Right ventricle myocardium superior (tissue), 1 donor: Measurements from ENCODE around the gene TPRKB. TPM values are rescaled to one million over a fixed set of nuclear protein-coding genes. Genes with fewer than 3 reads are reported as not detected.
"Not testable (repeated sequence)": the region's sequence is repeated elsewhere in the genome, so short reads cannot be mapped to it uniquely, and the experiment has no call there.

ENCODE experiments used
- ATAC-seq: fragments of 200-7000 bp; cut with Tn5 transposase; one replicate; pipeline ENCODE4 v1.9.1; 2020; ENCODE audit warnings: mild to moderate bottlenecking; ENCODE audit not compliant: poor library complexity
- DNase-seq: peaks from one replicate; pipeline ENCODE4 v3.0.0-alpha.2; 2020
- intact Hi-C: fragments of 100-400 bp; cut with DNase I; formaldehyde crosslinking; loops from one replicate; pipeline ENCODE4 v1.11.2; 2022
- total RNA-seq: library from RNA; stranded (reverse); fragmentation: NEBNext Ultra II Directional; extraction: Animal tissue kit (Norgen Biotek cat#: 25700); gene quantifications from one replicate; pipeline ENCODE4 v1.2.1, GENCODE V29; 2021
- donor health status: DM: no; HTN: yes; CAD: no; lungs with severe emphysema.

The TPRKB gene
- total RNA-seq, 1 donor from 2014 or later, result 39.2 TPM

DNA sequence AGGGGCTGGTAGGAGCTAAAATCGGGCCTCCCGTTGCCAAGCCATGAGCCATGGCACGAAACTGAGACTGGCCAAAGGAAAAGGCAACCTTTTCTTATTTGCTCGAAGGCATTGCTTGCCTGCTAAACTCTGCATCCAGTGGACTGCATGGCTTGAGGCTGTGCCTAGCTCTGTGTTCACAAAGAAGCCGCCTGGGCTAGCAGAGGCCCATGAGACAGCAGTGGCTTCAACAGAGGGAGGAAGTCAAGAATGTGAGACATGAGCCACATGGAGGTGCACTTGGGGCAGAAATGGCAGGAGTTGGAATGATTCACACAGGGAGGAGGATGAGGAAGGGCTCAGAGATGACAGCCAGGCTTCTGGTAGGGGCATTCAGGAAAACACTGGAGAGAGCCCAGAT is 33.5 kb downstream of the TPRKB start:
- intact Hi-C loops, result no loop called here
- ATAC-seq, result no peak
- no peak for DNase-seq

DNA sequence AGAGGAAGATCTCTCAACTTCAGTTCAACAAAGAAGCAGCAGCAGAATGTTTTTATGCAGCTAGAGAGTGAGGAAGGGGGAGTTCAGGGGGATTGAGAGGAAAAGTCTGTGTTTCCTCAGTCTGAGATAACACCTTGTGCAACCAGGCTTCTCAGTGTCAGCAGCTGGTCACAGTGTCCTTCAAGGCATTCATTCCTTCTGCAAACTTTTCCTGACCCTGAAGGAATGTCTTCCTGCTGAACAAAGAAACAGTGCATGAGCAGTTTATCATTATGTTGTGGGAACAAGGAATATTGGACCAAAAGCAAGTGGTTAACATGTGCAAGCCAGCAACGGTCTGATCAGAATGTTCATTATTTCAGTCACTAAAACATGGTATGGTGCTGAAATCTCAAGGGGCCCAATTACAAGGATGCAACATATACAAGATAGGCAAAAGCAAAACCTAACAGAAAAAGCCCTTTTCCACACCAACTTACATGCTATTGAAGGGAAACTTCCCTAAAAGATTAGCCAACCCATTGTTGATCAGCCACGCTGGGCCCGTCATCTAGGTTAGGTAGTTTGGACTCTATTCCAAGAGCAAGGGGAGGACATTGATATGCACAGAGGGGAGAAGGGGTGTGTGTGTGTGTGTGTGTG is 34.2 kb downstream of the TPRKB start:
- DNase-seq, ATAC-seq, intact Hi-C loops: not testable (repeated sequence)

DNA sequence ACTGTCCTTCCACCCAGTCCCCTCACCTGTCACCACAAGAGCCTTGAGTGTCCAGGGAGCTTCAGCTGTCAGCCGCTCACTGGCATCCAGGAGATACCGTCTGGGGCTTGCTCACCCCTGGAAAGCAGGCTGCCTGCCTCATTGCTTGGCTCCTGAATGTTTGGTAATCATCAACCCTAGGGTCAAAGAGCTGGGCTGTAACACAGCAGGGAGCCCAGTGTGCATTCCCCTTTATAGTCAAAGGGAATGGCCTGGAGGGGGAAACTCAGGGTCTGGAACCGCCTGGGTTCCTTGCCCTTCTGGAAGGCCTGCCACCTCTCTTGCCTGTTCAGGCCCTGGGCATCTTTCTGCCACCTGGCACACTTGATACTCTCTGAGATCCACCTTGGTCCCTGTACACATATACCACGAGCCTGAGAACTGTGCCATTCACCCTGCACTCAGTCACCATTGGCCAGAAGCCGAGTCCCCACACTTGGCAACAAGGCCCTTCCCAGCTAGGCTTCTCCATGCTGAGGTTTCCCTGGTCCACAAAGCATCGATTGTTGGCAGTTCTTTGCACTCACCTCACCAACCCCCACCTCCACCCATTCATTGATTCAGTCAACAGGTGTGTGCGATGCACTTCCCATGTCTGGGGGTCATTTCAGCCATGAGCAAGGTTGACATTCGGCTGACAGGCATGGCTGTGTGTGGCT is 35.0 kb downstream of the TPRKB start:
- intact Hi-C loops, result no loop called here
- no peak for ATAC-seq
- no peak for DNase-seq

DNA sequence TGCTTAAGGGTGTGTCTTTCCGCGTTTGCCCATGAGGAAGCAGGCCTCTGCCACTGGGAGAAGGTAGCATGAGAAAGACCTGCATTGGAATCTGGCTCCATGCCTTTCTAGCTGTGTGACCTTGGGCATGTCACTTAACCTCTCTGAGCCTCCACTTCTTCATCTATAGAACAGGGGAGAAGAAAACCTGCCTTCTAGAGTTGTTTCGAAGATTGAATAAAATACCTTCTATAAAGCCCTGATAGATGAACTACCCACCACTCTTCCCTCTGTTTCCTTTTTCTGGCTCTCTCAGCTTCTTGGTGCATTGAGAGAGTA is 35.7 kb downstream of the TPRKB start:
- ATAC-seq, DNase-seq, intact Hi-C loops: not testable (repeated sequence)

DNA sequence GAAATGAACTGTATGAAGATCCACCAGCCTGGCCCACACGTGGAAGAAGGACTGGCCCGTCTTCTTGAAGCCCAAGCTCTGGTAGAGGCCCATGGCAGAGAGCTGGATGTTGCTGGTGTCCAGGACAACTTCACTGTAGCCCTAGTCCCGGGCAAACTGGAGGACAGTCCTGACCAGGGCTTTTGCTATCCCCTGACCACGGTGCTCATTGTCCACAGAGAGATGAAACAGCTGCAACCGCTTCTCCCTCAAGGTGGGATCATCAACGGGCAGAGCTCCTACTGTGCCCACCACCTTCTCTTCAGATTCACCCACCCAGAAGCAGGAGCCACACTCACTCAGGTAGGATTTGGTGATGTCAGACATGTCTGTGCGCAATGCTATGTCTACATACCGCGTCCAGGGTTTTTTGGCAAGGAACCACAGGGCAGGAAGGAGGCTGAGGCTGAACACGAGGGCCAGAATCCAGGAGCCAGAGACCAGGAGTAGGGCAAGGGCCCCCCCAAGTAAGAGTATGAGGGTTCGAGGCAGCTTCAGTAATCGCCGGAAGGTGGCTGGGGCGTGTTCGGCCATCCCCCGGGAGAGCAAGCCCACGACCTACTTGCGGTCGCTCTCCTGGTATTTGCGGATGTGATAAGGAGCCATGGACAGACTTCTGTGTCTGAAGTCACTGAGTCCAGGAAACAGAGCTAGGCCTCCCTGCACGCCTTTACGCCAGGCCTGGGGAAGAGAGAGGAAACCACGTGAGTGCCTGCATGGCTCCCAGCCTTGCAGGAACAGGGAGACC is 36.3 kb downstream of the TPRKB start:
- intact Hi-C loops, result no loop called here
- no peak for DNase-seq
- peak; percentile 49 for ATAC-seq

DNA sequence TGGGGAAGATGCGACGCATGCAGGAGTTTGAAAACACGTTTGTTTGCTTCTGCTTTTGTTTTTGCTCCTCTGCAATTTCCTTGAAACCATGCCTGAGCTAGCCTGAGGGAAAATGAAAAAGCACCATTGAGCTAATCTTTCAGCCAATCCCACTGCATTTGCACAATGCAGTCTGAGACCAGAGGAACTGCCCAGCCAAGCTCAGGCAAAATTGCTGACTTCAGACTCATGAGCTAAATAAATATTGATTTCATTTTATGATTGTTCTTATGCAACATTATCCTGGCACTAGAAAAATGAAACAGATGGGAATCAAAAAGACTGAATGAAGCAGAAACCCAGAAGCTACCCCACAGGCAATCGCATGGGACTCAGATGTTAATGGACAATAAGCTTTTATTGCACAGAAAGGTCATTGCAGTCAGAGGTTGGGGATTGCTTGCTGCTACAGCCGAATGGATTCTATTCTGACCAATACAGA is 37.0 kb downstream of the TPRKB start:
- ATAC-seq (peak; percentile 65), DNase-seq (no peak)
- intact Hi-C loops, result no loop called here

DNA sequence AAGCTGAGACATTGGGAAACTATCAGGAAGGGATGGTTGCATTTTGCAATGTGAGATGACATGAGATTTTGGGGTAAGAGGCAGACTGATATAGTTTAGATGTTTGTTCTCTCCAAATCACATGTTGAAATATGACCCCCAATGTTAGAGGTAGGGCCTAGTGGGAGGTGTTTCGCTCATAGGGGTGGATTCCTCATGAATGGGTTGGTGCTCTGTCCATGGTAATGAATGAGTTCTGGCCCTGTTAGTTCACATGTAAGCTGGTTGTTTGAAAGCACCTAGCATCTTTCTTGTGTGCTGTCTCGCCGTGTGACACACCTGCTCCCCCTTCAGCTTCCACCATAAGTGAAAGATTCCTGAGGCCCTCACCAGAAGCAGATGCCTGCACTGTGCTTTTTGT is 37.7 kb downstream of the TPRKB start:
- DNase-seq (no peak), ATAC-seq (no peak)
- intact Hi-C loops, result loop anchor here (10.0 kb wide), 1 partner anchor 75 kb away; no protein-coding TSS in a partner anchor

DNA sequence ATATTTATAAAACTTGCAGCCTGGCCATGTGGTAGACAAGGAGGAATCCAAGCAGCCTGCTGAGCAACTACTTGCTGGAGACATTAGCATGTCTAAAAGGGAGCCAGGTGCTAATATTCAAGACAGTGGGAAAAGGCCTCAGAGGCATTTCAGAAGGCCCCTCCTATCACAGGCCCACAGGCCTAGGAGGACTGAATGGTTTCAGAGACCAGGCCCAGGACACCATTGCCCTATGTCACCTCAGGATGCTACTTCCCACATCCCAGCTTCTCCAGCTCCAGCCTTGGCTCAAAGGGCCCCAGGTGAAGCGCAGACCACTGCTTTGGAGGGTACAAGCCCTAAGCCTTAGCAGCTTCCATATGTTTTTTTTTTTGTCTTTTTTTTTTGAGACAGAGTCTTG is 39.0 kb downstream of the TPRKB start:
- DNase-seq (no peak), ATAC-seq (no peak)
- intact Hi-C loops, result loop anchor here (10.0 kb wide), 1 partner anchor 77 kb away; no protein-coding TSS in a partner anchor

DNA sequence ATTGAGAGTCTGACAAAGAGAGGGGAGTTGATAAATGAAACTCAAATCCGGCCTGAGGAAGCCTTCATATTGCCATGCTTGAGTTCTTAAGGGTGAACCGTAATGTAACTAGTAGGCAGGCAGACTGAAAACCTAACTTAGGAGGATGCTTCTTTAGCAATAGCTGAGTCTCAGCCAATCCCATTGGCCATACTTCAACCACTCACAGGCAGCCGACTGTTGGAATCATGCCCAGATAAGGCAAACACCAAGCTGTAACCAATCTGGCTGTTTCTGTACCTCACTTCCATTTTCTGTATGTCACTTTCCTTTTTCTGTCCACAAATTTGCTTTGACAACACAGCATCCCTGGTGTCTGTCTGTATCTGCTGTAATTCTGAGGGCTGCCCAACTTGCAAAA is 39.5 kb downstream of the TPRKB start:
- ATAC-seq, result no peak
- intact Hi-C loops, result loop anchor here (10.0 kb wide), 1 partner anchor 77 kb away; no protein-coding TSS in a partner anchor
- DNase-seq, result no peak

DNA sequence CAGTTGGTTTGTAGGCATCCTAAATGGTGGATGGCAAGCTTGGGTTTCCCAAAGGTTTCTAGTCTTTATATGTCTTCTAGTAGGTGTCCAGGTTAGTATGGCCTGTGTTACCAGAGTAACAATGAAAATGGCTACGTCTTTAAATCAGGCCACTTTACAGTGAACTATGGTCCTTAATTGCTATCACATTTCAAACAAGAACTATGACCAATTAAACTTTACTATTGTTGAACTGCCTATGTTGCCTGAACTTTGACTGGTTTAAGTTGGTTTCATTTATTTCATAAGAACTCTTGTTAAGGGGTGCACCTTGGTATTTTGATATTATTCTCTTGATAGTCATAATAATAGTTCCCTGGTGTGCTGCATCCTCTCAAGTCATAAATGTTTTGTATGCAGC is 40.2 kb downstream of the TPRKB start:
- intact Hi-C loops, result loop anchor here (10.0 kb wide), 1 partner anchor 78 kb away; no protein-coding TSS in a partner anchor
- not testable (repeated sequence) for ATAC-seq, DNase-seq

DNA sequence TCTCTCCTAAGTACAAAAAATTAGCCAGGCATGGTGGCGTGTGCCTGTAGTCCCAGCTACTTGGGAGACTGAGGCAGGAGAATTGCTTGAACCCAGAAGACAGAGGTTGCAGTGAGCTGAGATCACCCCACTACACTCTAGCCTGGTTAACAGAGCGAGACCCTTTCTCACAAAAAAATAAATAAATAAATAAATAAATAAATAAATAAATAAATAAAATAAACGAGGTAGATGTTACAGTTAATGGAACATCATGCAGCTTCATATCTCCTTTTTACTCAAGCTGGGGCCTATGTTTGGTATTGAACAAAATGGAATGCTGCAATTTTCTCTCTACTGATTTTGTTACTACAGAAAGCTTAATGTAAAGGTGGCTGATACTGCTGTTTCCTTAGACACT is 40.6 kb downstream of the TPRKB start:
- not testable (repeated sequence) for ATAC-seq, DNase-seq
- intact Hi-C loops, result loop anchor here (10.0 kb wide), 1 partner anchor 78 kb away; no protein-coding TSS in a partner anchor

DNA sequence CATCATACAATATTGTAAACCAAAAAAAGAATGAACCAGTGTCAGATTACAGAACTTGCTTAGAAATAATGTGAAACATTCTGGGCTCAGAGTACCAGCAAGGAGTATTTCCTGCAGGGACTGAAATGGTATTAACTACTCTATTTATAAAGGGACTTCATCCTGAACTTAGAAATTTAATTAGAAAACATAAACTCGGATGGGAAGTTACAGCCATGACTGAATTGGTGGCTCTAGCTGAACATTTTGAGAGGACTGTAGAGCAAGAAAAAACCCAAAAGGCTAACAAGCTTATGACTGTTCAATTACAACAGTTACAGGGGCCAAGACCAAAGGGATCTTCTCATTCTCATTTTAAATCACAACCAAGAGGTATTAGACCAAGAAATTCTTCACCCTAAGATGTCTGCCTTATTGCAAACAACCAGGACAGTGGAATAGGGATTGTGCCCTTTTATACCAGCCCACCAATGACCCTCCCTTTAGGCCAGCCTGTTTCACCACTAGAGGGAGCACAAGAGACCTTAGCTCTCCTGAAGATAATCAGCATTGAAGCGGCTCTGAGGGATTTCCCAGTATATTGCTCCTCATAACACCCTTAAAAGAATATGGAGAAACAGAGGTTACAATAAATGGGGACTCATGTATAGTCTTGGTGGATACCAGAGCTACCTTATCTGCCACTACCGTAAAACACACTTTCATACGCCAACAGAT is 46.6 kb downstream of the TPRKB start:
- intact Hi-C loops, result loop anchor here (10.0 kb wide), 1 partner anchor 84 kb away; no protein-coding TSS in a partner anchor
- ATAC-seq, result peak; percentile 85
- not testable (repeated sequence) for DNase-seq

DNA sequence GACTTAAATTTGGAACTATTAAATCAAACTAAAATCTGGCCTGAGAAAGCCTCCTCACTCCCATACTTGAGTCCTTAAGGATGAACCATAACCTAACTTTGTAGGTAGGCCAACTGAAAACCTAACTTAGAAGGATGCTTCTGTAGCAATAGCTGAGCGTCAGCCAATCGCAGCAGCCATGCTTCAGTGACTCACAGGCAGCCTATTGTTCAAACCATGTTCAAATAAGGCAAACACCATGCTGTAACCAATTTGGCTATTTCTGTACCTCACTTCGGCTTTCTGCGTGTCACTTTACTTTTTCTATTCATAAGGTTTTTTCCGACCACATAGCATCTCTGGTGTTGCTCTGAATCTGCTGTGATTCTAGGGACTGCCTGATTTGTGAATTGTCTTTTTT is 48.7 kb downstream of the TPRKB start:
- DNase-seq, intact Hi-C loops, ATAC-seq: not testable (repeated sequence)

DNA sequence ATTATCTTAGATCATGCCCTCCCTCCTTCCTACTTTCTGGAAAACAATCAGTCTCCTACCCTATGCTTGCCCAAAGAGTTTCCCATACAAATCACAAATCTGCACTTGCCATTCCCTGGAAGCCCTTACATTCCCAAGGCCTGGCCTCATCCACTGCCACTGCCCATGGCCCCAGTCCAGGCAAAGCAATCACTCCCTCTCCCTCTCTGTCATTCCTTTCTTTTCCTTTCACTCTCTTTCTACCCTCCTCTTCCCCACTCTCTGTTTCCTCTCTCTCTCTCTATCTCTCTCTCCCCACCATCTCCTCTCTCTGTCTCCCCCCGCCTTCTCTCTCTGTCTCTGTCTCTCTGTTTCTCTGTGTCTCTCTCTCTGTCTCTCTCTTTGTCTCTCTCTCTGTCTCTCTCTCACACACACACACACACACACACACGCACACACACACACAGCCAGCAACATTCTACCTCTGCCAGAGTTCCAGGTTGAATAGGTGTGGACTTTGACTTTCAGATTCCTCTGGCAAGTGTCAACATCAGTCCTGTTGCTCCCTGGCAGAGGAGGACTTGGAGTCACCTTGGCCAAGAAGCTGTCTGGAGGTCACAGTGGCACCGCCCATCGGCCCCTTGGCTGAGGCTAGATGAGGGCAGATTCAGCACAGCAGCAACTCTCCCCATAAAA is 51.2 kb downstream of the TPRKB start:
- intact Hi-C loops, result no loop called here

DNA sequence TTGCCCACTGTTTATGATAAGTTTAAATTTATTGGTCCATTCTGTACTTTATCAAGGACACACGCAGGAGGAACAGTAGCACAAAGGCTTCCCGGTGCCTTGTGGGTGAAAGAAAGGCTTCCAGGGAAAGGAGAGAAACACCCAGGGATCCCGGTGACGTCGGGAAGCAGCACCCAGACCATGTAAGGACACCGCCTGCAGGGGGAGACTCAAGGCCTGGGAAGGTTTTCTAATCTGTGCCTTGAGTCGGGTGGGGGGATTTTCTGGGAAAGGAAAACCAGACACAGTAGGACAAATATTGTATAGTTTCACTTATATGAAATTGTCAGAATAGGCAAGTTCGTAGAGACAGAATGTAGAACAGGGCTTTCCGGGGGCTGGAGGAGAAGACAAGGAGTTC is 52.2 kb downstream of the TPRKB start:
- ATAC-seq, result peak; percentile 53
- intact Hi-C loops, DNase-seq: not testable (repeated sequence)

More for the DNA sequence above, 51.2 kb downstream of the TPRKB start:
- ATAC-seq (peak; percentile 60), DNase-seq (no peak)

DNA sequence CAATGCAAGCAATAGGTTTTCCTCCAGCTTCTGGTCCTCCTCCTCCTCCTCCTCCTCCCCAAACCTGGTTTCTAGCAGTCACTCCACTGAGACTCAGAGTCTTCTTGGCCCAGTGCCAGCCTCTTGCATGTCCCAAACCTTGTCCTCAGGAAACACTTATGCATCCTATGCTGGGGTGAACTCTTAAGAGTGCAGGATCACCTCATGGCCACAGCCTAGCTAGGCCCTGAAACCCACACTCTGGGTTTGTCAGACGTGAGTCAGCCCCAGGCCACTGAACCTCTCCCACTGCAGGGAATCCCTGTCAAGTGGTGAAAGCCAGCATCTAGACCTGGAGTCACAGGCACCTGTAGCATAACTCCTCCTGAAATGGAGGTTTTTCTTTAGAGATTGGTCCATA is 52.8 kb downstream of the TPRKB start:
- ATAC-seq, intact Hi-C loops, DNase-seq: not testable (repeated sequence)

DNA sequence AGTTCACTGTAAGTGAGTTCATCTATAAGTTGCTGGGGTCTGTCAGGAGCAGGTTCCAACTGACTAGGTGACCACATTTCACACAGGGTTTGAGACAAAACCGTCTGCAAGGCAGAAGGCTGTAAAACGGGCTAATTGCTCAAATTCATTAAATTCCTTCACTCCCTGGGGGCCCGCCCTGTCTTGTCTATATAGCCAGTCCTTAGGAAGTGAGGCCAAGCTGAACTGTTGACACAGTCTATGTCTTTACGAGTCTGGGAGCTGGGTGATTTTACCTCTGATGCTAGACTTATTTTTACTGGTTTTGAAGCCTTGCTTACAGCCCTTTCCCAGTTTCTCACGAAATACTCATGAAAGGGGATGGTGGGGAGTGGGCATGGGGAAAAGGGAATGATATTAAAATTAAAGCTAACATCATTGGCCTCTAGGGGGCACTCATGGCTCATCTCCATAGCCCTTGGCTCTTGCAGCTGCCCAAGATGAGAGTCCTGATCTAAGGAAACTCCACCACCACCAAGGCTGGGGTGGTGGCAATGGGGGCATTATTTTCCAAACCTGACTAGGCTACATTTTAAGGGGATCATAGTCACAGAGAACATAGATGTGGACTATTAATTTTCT is 57.1 kb downstream of the TPRKB start:
- intact Hi-C loops, result loop anchor here (10.0 kb wide), 1 partner anchor 165 kb away; no protein-coding TSS in a partner anchor
- ATAC-seq, result peak; percentile 52
- DNase-seq, result not testable (repeated sequence)
